ENCODE measurements around the gene FLNC. TPM values are rescaled to one million over a fixed set of nuclear protein-coding genes. Genes with fewer than 3 reads are reported as not detected.

Gene FLNC
- total RNA-seq, 4 donors from 2014 or later = 16.5 to 126 (median 105) TPM

DNA sequence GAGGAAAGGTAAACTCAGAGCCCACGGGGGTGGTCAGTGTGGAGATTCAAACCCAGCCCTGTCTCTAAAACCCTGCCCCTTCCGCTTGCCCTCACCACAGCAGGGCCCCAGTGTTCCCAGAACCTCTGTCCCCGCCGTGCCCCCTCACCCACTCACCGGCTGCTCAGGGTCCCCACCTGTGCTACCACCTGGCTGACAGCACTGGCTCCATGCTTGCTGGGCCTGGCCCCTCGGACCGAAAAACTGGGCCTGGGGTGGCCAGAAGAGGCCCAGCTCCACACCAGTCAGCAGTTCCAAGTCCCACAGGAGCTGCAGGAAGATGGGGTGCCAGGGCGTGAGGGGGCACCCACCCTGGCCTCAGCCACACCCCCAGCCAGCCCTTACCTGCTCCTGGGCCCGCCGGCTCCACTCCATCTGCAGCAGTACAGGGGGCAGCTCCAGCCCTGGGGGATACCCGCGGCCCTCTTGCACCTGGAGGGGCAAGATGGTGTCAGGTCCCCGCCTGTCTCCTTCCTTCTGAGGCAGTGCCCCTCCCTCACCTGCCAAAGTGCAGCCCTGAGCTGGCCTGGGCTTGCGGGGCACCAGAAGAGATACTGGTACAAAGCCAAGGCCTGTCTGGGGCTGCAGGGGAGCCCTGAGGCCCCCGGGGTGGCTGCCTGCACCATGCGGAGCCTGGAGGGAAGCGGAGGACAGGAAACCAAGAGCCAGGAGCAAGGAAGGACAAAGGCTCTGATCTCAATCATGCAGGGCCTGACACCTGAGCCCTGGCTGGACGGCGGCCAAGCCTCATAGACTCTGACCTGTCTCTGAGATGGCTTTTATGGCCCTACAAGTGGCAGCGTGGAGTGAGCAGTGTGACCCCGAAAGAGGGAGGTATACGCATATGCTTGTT is 44.2 kb downstream of the FLNC start:
- Histone ChIP-seq H3K36me3 (no peaks in the 10 kb centered on the region), H3K9me3 (no peaks in the 10 kb centered on the region), H3K27me3 (no peaks in the 10 kb centered on the region), H3K4me3 (no peak overlapping the region), H3K27ac (no peak overlapping the region), H3K4me1 (peaks cover 0 to 5% of the 10 kb centered on the region in 2 donors)
- intact Hi-C loops (cut with DNase I; ENCODE audit: low total_unique reads) = loop anchor here (5.0 kb wide), 1 partner anchor 82 kb away; the partner anchor contains the start of gene CCDC136
- no peak for DNase-seq
- no peak for TF ChIP-seq POLR2A (IDR thresholded peaks at IDR 0.05)
- TF ChIP-seq, protein P1, sequence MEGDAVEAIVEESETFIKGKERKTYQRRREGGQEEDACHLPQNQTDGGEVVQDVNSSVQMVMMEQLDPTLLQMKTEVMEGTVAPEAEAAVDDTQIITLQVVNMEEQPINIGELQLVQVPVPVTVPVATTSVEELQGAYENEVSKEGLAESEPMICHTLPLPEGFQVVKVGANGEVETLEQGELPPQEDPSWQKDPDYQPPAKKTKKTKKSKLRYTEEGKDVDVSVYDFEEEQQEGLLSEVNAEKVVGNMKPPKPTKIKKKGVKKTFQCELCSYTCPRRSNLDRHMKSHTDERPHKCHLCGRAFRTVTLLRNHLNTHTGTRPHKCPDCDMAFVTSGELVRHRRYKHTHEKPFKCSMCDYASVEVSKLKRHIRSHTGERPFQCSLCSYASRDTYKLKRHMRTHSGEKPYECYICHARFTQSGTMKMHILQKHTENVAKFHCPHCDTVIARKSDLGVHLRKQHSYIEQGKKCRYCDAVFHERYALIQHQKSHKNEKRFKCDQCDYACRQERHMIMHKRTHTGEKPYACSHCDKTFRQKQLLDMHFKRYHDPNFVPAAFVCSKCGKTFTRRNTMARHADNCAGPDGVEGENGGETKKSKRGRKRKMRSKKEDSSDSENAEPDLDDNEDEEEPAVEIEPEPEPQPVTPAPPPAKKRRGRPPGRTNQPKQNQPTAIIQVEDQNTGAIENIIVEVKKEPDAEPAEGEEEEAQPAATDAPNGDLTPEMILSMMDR (IDR thresholded peaks at IDR 0.05) = no peak

DNA sequence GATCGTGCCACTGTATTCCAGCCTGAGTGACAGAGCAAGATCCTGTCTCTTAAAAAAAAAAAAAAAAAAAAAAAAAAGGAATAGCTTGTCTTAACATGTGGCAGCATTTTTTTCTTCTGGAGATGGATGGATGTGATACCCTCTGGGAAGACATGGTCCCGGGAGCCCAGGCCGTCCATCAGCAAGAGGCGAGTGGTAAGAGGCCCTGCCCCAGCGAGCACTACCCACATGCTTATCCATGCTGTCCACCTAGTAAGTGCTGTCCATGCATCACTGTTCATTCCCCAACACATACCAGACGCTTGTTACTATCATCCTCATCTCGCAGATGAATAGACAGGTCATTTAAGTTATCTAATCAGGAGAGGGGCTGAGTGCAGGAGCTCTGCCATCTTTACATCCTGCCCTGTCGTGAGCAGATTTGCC is 45.3 kb downstream of the FLNC start:
- no peaks in the 10 kb centered on the region for H3K4me1 ChIP-seq
- no peak for DNase-seq
- intact Hi-C loops (cut with DNase I; ENCODE audit: low total_unique reads) = no loop called here
- TF ChIP-seq POLR2A (IDR thresholded peaks at IDR 0.05) = no peak
- TF ChIP-seq, protein P1 (IDR thresholded peaks at IDR 0.05) = no peak
- no peaks in the 10 kb centered on the region for H3K36me3 ChIP-seq
- no peak overlapping the region for H3K4me3 ChIP-seq
- H3K27ac ChIP-seq = no peak overlapping the region
- H3K9me3 ChIP-seq = no peaks in the 10 kb centered on the region
- H3K27me3 ChIP-seq = no peaks in the 10 kb centered on the region

DNA sequence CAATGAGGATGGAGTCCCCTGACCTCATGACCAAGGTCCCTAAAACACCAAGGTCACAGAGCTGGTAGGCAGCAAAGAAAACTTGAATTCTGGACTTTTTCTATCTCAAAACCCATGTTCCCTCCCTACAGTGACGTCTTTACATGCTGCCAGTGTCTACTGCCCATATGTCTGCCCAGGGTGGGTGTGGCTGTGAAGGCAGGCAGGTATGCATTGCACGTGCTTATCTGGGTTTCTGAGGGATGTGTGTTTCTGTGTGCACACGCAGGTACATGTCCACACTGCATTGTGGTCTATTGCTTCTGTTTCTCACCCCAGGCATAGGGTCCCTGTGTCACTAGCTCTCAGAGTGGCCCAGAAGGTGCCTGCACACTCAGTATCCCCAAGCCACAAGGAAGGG is 45.9 kb downstream of the FLNC start:
- Histone ChIP-seq H3K4me3 (no peak overlapping the region), H3K27ac (no peak overlapping the region), H3K4me1 (no peaks in the 10 kb centered on the region), H3K36me3 (no peaks in the 10 kb centered on the region), H3K27me3 (no peaks in the 10 kb centered on the region), H3K9me3 (no peaks in the 10 kb centered on the region)
- no peak for DNase-seq
- TF ChIP-seq, protein P1 (IDR thresholded peaks at IDR 0.05) = no peak
- TF ChIP-seq POLR2A (IDR thresholded peaks at IDR 0.05) = no peak
- intact Hi-C loops (cut with DNase I; ENCODE audit: low total_unique reads) = no loop called here

DNA sequence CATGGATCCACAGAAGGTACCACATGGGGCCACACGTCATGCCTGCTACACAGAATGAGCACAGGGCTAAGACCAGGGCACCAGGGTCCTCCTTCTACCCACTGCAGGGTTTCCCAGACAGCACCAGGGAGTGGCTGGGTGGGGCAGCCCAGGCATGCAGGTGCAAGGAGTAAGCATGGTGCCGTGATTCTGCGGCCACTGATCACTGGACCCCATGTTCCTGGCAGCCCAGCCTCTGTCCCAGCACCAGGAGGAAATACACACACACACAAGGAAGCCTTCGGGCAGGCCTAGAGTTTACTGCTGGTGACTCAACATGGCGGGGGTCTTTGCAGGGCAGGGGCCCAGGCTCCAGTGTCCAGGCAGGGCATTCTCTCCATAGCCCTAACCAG is 46.4 kb downstream of the FLNC start:
- no peak overlapping the region for H3K27ac ChIP-seq
- no peaks in the 10 kb centered on the region for H3K9me3 ChIP-seq
- H3K4me3 ChIP-seq = no peak overlapping the region
- intact Hi-C loops (cut with DNase I; ENCODE audit: low total_unique reads) = no loop called here
- DNase-seq = no peak
- no peaks in the 10 kb centered on the region for H3K27me3 ChIP-seq
- no peaks in the 10 kb centered on the region for H3K36me3 ChIP-seq
- no peaks in the 10 kb centered on the region for H3K4me1 ChIP-seq
- no peak for TF ChIP-seq POLR2A (IDR thresholded peaks at IDR 0.05)
- TF ChIP-seq, protein P1 (IDR thresholded peaks at IDR 0.05) = no peak

DNA sequence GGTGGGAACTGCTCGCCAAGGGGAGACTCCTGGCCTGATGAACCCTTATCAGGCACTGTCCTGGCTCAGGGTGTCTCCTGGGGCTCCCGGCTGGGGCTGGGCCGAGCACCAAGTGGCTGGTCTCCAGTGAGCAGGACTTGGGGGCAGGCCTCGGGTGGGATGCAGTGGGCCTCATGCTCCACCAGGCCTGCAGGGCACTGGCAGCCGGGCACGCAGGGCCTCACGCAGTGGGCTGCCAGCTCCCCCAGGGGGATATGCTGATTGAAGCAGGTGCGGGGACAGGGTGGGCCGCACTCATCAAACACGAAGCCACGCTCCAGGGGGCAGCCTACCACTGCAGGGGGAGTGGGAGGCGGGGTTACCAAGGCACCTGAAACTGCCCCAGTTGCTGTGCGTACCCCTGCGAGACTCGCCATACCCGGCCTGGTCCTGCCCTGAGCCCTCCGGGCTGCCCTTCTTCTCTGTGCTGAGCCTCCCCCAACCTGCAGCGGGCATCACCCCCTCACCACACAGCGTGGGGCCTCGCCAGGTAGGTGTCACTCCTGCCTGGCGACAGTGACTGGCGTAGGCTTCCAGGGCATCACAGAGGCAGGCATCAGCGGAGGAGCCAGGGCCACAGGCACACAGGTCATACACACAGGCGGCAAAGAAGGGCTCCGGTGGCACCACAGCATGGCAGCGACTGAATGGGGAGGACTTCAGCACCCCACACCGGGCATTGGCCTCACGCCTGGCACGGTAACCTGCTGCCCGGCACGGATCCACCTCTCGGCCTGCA is 47.0 kb downstream of the FLNC start:
- no peak for DNase-seq
- TF ChIP-seq, protein P1 (IDR thresholded peaks at IDR 0.05) = no peak
- TF ChIP-seq POLR2A (IDR thresholded peaks at IDR 0.05) = no peak
- no peak overlapping the region for H3K4me3 ChIP-seq

More for the DNA sequence above, 47.0 kb downstream of the FLNC start:
- intact Hi-C loops (cut with DNase I; ENCODE audit: low total_unique reads) = no loop called here
- H3K27ac ChIP-seq = no peak overlapping the region
- no peaks in the 10 kb centered on the region for H3K36me3 ChIP-seq
- no peaks in the 10 kb centered on the region for H3K27me3 ChIP-seq
- no peaks in the 10 kb centered on the region for H3K4me1 ChIP-seq
- H3K9me3 ChIP-seq = no peaks in the 10 kb centered on the region

Data from uterus (tissue), 4 donors.